ENCODE data around the gene FAM120A.

DNA sequence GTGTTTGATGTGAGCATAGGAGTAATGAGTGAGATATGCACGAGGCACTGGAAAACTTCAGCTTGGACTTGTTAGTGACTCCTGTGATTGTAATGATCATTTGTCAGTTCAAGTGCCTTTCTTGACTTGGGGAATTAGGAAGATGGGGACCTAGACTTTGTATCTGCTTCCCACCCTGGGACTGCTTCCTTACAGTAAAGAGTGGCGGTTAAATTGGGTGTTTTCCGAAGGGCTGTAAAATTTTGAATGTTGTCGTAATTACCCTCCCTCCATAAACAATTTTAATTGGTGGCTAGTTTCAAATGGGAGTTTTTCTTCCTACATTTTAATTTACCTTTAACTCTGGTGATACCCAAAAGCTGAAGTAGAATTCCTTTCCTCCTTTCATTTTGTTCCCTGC, 25.4 kb downstream of the FAM120A start:
- no peak for TF ChIP-seq POLR2A (conservative IDR thresholded peaks at IDR 0.05)
- no peak for TF ChIP-seq CTCF (IDR thresholded peaks at IDR 0.05 in 2 of 3, conservative IDR thresholded peaks at IDR 0.05 in 1 of 3; ENCODE audit: insufficient read depth in 2 of 3, low read depth in 1 of 3, low read length in 3 of 3)
- TF ChIP-seq BRCA1 (IDR thresholded peaks at IDR 0.05) = no peak
- no peak for TF ChIP-seq BRCA1 (CRISPR knock-in tag; IDR thresholded peaks at IDR 0.05)
- no peak for TF ChIP-seq GTF3C2 (IDR thresholded peaks at IDR 0.05; ENCODE audit: borderline replicate concordance, extremely low read depth, insufficient read length)
- no peak for TF ChIP-seq ELF4 (CRISPR knock-in tag; IDR thresholded peaks at IDR 0.05)
- TF ChIP-seq, protein P1, sequence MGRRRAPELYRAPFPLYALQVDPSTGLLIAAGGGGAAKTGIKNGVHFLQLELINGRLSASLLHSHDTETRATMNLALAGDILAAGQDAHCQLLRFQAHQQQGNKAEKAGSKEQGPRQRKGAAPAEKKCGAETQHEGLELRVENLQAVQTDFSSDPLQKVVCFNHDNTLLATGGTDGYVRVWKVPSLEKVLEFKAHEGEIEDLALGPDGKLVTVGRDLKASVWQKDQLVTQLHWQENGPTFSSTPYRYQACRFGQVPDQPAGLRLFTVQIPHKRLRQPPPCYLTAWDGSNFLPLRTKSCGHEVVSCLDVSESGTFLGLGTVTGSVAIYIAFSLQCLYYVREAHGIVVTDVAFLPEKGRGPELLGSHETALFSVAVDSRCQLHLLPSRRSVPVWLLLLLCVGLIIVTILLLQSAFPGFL (CRISPR knock-in tag; IDR thresholded peaks at IDR 0.05) = no peak
- no peak for TF ChIP-seq ZNF586 (CRISPR knock-in tag; conservative IDR thresholded peaks at IDR 0.05)
- no peak for TF ChIP-seq NRF1 (conservative IDR thresholded peaks at IDR 0.05 in 1 of 2, IDR thresholded peaks at IDR 0.05 in 1 of 2)
- TF ChIP-seq CHD2 (IDR thresholded peaks at IDR 0.05; ENCODE audit: low read depth, low read length) = no peak
- no peak for TF ChIP-seq JUND (IDR thresholded peaks at IDR 0.05; ENCODE audit: borderline replicate concordance, low read depth, low read length)
- TF ChIP-seq JUND (tag; IDR thresholded peaks at IDR 0.05; ENCODE audit: borderline replicate concordance, low read depth, low read length) = no peak
- no peak for TF ChIP-seq CBFB (CRISPR knock-in tag; IDR thresholded peaks at IDR 0.05)
- TF ChIP-seq, protein P2, sequence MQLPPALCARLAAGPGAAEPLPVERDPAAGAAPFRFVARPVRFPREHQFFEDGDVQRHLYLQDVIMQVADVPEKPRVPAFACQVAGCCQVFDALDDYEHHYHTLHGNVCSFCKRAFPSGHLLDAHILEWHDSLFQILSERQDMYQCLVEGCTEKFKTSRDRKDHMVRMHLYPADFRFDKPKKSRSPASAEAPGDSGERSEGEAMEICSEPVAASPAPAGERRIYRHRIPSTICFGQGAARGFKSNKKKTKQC (CRISPR knock-in tag; IDR thresholded peaks at IDR 0.05) = no peak
- no peak for TF ChIP-seq ELK1 (CRISPR knock-in tag; IDR thresholded peaks at IDR 0.05)
- TF ChIP-seq CC2D1A (IDR thresholded peaks at IDR 0.05) = no peak
